ENCODE data around the gene CTBP2. TPM values are rescaled to one million over a fixed set of nuclear protein-coding genes. Genes with fewer than 3 reads are reported as not detected.

CTBP2 gene
- polyA plus RNA-seq, 1 donor (not counting 4 experiments of a cell fraction or from before 2014, with no cell fraction given) = 76.0 TPM

- FAIRE-seq (no peak), DNase-seq (ENCODE audit: low read depth, low spot score) (no peak)
- Histone ChIP-seq H3K4me1 (ENCODE audit: control insufficient read depth, extremely low read depth, insufficient read depth, low read length) (no peaks in the 10 kb centered on the region), H2AFZ (ENCODE audit: control insufficient read depth, low read length) (no peak overlapping the region), H3K27ac (ENCODE audit: control insufficient read depth, insufficient read depth, low read length) (no peak overlapping the region), H3K4me3 (ENCODE audit: control insufficient read depth in 2 of 3, extremely low read depth in 1 of 3, insufficient read depth in 2 of 3, low read depth in 1 of 3, low read length in 3 of 3) (no peak overlapping the region), H4K20me1 (ENCODE audit: control insufficient read depth, extremely low read depth, insufficient read depth, low read length) (no peaks in the 10 kb centered on the region), H3K9ac (ENCODE audit: control insufficient read depth, extremely low read depth, insufficient read depth, low read length) (no peak overlapping the region), H3K9me1 (ENCODE audit: control insufficient read depth, extremely low read depth, insufficient read depth, low read length) (no peaks in the 10 kb centered on the region), H3K4me2 (ENCODE audit: control insufficient read depth, extremely low read depth, insufficient read depth, low read depth, low read length) (no peak overlapping the region), H3K79me2 (ENCODE audit: control insufficient read depth, insufficient read depth, low read length) (no peaks in the 10 kb centered on the region), H3K36me3 (ENCODE audit: control insufficient read depth in 2 of 2, extremely low read depth in 1 of 2, insufficient read depth in 2 of 2, low read length in 2 of 2) (no peaks in the 10 kb centered on the region), H3K27me3 (ENCODE audit: control insufficient read depth, extremely low read depth, insufficient read depth, low read length) (peaks cover 16% of the 10 kb centered on the region), H3K9me3 (ENCODE audit: control insufficient read depth, low read depth, low read length) (no peaks in the 10 kb centered on the region)
- dilution Hi-C loops (cut with MboI; ENCODE audit: extremely low pct_ligation_motif_present, low sequenced_read_pairs) = no loop called here
- TF ChIP-seq EZH2 (IDR thresholded peaks at IDR 0.05; ENCODE audit: low read length) (no peak), CTCF (optimal IDR thresholded peaks at IDR 0.05 in 1 of 3, IDR thresholded peaks at IDR 0.05 in 1 of 3, conservative IDR thresholded peaks at IDR 0.05 in 1 of 3; ENCODE audit: extremely low read depth in 1 of 3, insufficient read depth in 2 of 3, low read length in 3 of 3) (no peak)
Measured at GRCh38 chr10:125192005-125192404, 31.6 kb upstream of the CTBP2 start.

DNA sequence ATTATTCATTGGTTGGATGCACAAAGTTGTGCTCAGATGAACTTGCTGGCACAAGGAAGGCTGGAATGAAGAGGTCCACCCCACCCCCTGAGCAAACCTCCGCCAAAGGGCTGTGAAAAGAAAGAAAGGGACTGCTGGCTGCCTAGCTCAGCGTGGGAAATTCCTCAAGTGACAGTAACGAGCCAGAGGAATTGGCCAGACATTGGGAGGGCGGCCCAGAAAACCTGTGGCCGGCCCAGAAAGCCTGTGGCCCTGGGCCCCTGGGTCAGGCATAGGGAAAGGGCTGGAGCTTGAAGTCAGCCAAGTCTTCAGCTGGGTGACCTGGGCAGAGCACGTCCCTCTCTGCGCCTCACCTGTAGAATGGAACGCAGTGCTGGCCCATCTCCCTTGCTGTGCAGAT is 30.6 kb upstream of the CTBP2 start:
- H4K20me1 ChIP-seq (ENCODE audit: control insufficient read depth, extremely low read depth, insufficient read depth, low read length) = no peaks in the 10 kb centered on the region
- H3K4me2 ChIP-seq (ENCODE audit: control insufficient read depth, extremely low read depth, insufficient read depth, low read depth, low read length) = no peak overlapping the region
- DNase-seq (ENCODE audit: low read depth, low spot score) (no peak), FAIRE-seq (no peak)
- H3K79me2 ChIP-seq (ENCODE audit: control insufficient read depth, insufficient read depth, low read length) = no peaks in the 10 kb centered on the region
- H3K27me3 ChIP-seq (ENCODE audit: control insufficient read depth, extremely low read depth, insufficient read depth, low read length) = peaks cover 22% of the 10 kb centered on the region
- no peak overlapping the region for H3K27ac ChIP-seq (ENCODE audit: control insufficient read depth, insufficient read depth, low read length)
- dilution Hi-C loops (cut with MboI; ENCODE audit: extremely low pct_ligation_motif_present, low sequenced_read_pairs) = no loop called here
- TF ChIP-seq EZH2 (IDR thresholded peaks at IDR 0.05; ENCODE audit: low read length) = no peak
- TF ChIP-seq CTCF (optimal IDR thresholded peaks at IDR 0.05 in 1 of 3, IDR thresholded peaks at IDR 0.05 in 1 of 3, conservative IDR thresholded peaks at IDR 0.05 in 1 of 3; ENCODE audit: extremely low read depth in 1 of 3, insufficient read depth in 2 of 3, low read length in 3 of 3) = no peak
- H3K4me3 ChIP-seq (ENCODE audit: control insufficient read depth in 2 of 3, extremely low read depth in 1 of 3, insufficient read depth in 2 of 3, low read depth in 1 of 3, low read length in 3 of 3) = no peak overlapping the region
- H3K4me1 ChIP-seq (ENCODE audit: control insufficient read depth, extremely low read depth, insufficient read depth, low read length) = no peaks in the 10 kb centered on the region
- H3K9me1 ChIP-seq (ENCODE audit: control insufficient read depth, extremely low read depth, insufficient read depth, low read length) = no peaks in the 10 kb centered on the region
- no peak overlapping the region for H2AFZ ChIP-seq (ENCODE audit: control insufficient read depth, low read length)
- H3K36me3 ChIP-seq (ENCODE audit: control insufficient read depth in 2 of 2, extremely low read depth in 1 of 2, insufficient read depth in 2 of 2, low read length in 2 of 2) = no peaks in the 10 kb centered on the region
- H3K9me3 ChIP-seq (ENCODE audit: control insufficient read depth, low read depth, low read length) = no peaks in the 10 kb centered on the region
- H3K9ac ChIP-seq (ENCODE audit: control insufficient read depth, extremely low read depth, insufficient read depth, low read length) = no peak overlapping the region

All from keratinocyte (primary cell).